ENCODE measurements around the gene PLXNB3.
"Not testable (repeated sequence)": the region's sequence is repeated elsewhere in the genome, so short reads cannot be mapped to it uniquely, and the experiment has no call there.

PLXNB3 gene

DNA sequence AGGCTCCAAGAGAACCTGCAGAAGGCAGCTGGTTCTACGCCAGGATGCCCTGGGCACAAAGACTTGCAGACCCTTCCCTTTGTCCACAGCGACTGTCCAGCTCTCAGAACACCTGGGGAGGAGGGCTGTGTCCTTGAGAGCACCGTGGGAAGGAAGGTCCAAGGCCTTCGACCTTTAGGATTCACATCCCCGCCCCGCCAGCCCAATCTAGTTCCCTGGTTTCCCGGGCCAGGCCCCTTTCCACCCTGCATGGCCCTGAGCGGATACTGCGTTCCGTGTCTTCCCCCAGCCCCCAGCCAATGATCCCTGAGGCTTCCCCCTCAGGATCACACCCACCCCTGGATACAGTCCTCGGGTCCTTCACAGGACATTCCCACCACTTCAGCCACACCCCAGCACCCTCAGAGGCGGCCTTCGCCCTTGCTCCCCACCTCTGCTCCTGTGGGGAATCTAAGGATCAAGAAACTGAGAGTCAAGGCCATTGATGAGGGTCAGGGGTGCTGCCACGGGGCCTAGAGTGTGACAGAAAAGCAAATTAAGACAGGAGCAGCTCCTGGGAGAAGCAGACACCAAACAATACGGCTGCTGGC is 30.3 kb upstream of the PLXNB3 start:
- DNase-seq: no peak

DNA sequence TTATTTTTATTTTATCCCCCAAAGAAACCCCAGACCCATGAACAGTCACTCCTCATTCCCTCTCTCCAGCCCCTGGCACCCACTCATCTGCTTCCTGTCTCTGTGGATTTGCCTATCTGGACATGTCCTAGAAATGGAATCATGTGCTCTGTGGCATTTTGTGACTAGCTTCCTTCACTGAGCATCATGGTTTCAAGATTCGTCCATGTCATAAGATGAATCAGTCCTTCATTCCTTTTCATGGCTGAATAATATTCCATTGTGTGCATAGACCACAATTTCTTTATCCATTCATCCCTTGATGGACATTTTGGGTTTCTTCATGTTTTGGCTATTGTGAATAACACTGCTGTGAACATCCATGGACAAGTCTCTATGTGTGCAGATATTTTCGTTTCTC is 29.2 kb upstream of the PLXNB3 start:
- DNase-seq: no peak

DNA sequence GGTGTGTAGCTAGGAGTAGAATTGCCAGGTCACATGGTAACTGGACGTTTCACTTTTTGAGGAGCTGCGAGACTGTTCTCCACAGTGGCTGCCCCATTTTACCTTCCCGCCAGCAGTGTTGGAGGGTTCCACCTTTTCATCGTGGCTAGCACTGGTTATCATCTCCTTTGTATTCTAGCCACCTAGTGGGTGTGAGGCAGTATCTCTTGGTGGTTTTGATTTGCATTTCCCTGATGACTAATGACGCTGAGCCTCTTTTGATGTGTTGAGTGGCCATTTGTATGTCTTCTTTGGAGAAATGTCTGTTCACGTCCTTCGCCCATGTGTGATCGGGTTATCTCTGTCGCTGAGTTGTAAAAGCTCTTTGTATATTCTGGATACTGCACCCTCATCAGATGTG is 28.8 kb upstream of the PLXNB3 start:
- peak; percentile 31 to 52 for DNase-seq

DNA sequence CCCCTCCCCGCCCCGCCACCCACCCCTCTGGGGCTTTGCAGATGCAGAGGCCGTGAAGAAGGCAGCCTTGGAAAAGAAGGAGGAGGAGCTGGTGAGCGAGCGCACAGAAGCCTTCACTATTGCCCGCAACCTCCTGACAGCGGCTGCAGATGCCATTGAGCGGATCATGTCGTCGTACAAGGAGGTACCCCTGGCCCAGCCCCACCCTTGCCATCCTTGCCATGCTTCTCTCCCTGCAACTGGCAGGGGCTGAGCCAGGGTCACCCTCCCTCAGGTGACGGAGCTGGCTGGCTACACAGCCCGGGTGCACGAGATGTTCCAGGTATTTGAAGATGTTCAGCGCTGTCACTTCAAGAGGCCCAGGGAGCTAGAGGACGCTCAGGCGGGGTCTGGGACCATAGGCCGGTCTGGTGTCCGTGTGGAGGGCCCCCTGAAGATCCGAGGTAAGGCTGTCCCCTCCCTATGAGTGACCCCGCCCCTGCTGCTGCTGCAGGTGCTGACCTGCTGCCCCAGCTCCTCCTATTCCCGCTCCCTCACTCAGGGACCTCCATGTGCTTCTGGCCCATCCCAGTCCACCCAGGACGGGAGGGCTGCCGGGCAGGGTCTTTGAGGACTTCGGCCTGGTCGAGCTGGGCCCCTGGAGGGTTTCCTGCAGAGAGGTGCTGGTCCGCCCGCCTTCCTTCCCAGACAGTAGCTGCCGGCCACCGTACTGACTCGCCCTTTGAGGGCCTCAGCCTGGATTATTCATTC is 27.8 kb upstream of the PLXNB3 start:
- DNase-seq: no peak

DNA sequence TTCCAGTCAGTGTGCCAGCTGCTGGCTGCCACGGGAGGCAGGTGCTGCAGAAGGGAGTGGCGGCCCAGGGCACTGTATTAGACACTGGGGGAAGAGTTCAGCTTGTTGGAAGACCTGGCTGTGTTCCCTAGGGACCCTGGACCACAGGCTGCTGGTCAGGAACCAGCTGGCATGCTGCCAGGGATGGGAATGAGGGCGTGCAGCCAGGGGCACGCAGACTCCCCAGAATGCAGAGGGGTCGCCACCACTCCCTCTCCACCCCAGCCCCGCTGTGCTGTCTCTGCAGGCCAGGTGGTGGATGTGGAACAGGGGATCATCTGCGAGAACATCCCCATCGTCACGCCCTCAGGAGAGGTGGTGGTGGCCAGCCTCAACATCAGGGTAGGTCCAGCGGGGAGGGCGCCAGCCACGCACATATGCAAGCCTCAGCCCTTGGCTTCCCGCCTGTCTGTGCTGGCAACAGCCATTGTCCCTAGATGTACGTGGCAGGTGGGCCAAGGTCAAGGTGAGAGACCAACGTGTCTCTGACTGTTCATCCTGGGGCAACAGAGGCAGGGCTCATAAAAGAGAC is 27.1 kb upstream of the PLXNB3 start:
- no peak for DNase-seq

DNA sequence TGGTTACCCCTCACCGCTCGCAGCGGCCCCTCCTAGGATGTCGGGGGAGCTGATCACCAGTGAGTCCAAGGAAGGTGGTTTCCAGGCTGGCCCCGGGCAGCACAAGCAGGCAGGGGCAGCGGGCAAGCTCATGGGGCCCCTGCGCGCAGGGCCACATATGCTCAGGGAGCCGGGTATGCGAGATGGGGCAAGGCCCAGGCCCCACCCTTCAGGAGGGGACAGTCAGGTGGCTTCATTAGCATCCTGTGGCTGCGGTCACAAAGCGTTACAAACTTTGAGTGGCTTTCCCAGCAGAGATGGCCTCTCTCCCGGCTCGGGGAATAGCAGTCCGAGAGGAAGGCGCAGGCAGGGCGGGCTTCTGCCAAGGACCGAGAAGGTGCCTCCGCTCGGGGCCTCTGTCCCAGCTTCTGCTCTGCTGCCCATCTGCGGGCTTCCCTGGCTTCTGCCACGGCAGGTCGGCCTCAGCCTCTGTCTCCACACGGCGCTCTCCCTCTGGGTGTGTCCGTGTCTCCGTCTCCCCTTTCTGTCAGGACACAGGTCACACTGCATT is 25.9 kb upstream of the PLXNB3 start:
- DNase-seq: no peak

DNA sequence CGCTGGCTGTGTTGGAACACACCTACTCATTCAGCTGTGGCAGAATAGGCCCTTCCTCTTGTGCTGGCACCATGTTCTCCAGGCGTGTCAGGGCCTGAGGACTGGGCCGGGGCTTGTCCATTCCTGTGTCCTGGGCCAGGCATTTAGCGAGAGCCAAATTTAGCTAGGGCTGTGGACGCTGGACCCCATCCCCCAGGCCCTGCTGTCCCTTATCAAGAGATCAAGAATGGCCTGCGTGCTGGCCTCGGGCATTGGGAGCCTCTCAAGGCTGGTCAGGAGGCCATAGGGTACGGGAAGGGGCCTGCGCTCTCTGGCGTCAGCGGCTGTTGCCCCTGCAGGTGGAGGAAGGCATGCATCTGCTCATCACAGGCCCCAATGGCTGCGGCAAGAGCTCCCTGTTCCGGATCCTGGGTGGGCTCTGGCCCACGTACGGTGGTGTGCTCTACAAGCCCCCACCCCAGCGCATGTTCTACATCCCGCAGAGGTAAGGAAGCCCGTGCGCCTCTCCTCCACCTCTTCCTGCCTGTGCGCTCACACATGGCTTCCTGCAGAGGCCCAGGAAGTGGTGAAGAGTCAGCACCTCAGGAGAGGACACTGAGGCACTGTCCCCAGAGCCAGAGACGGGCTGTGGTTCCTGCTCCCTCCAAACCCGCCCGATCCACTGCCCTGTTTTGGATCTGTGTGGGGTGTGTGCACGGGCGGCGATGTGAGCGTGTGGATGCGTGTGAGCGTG is 24.1 kb upstream of the PLXNB3 start:
- DNase-seq: no peak

DNA sequence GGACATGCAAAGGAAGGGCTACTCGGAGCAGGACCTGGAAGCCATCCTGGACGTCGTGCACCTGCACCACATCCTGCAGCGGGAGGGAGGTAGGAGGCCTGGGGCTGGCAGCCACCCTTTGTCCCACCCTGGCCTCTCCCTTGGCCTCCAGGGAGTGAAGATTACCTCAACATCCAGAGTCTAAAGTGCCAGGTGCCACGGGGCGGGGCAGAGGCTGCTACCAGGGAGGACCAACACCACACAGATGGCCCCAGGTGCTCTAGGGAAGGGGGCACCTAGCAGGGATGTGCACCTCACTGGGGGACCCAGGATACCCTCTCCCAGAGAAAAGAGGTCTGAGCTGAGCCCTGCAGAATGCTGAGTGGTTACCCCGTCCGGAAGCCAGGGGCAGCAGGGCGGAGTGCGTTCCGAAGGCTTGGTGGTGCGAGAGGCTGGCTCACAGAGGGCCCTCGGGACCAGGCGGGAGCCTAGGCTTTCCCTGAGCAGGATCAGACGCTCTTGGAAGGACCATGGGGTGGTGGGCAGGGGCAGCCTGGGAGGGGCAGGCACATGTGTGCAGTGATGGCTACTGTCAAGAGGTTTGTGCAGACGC is 23.3 kb upstream of the PLXNB3 start:
- DNase-seq: no peak

DNA sequence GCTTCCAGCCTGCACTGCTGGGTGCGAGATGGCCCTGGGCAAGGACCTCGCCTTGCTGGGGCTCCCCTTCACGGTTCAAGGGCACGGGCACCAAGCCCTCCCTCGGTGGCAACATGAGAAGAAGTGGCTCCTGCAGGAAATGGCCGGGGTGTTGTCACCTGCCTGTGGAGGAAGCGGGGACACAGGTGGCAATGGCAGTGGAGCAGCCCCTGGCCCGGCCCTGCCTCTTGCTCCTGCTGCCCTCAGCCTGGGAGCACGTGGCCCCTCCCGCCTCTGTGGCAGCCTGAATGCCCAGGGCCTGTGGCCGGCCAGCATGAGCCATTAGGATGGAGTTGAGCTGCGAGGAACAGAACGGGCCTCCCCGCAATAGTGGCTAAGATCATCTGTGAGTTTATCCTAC is 22.6 kb upstream of the PLXNB3 start:
- no peak for DNase-seq

DNA sequence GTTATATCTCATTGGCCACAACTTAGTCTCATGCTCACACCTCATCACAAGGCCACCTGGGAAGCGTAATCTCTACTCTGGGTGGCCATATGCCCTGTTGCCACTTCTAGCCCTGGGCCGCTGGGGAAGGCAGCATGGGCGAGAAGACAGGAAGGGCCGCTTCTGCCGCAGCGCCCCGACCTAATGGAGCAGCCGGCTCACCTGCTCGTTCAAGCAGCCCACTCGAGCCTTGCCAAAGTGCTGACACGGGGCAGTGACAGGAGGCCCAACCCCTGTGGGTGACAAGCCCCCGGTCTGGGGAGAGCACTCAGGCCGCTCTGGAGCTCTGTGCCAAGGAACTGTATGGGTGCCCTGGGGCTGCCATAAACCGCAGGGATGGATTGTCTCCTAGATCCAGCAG is 21.9 kb upstream of the PLXNB3 start:
- not testable (repeated sequence) for DNase-seq

DNA sequence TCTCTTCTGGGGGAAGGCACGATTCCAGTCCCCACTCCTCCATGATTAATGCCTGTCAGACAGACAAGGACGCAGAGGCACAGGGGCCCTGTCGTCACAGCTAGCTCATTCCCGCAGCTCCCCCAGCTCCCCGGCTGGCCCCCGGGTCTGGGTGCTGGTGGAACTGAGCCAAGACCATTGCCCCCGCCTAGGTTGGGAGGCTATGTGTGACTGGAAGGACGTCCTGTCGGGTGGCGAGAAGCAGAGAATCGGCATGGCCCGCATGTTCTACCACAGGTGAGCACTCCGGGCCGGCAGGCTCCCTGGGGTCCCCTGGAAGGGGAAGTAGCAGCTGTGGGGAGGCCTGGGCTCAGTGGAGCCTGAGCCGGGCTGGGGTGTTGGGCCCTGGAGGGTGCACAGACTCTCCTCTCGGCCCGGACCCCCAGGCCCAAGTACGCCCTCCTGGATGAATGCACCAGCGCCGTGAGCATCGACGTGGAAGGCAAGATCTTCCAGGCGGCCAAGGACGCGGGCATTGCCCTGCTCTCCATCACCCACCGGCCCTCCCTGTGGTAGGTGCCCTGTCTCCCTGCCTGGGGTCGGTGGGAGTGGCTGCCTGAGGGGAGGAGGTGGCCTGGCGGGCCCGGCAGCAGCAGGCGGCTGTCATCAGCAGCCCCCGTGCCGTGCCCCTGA is 21.1 kb upstream of the PLXNB3 start:
- not testable (repeated sequence) for DNase-seq

DNA sequence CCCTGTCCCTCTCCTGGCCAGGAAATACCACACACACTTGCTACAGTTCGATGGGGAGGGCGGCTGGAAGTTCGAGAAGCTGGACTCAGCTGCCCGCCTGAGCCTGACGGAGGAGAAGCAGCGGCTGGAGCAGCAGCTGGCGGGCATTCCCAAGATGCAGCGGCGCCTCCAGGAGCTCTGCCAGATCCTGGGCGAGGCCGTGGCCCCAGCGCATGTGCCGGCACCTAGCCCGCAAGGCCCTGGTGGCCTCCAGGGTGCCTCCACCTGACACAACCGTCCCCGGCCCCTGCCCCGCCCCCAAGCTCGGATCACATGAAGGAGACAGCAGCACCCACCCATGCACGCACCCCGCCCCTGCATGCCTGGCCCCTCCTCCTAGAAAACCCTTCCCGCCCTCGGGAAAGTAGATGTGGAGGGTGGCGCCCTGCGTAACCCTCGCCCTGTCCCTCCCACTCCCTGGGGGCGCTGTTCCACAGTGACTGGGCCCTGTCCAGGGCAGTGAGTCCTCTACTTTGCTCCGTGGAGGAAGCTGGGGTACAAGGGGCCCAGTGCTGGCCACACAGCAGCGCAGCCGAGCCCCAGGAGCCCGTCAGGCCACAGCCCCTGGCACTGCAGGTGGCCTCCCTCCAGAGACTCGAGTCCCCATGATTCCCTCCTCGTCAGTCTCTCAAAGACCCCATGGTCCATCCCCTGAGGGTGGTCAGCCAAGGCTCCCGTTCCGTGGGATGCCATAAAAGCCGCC is 20.4 kb upstream of the PLXNB3 start:
- peak; percentile 72 to 83 for DNase-seq

DNA sequence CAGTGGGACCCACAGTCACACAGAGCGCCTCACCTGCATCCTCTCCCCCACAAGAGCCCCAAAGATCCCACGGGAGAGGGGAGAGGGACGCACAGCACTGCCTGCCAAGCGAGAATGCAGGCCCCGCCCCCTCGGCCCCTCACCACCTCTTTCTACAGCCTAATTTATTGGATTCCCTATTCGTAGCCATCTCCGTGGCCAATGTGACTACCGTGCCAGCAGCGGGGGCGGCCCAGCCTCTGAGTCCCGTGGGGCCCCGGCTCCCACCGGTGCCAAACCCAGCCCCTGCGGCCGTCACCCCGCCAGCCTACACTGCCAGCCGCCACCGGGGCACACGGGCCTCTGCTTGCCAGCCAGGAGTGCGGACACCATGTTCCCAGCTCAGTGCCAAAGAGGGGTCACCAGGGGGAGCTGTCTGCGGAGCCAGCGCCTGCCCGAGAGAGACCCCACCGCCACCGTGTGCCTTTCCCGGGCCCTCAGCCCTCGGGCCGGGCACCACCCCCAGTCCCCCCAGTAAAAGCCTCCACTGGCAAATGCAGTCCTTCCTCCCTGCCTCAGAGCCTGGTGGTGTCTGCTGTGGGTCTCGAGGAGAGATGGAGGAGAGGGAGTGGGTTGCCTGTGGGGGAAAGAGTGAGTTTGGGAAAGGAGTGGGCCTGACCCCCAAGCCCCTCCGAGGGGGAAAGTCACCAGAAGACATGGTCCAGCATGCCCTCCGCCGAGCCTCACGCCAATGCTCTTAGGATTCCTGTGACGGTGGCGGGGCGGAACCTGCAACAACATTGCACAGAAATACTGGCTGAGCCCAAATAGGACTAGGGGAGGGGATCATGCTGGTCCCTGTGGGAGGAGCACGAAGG is 19.6 kb upstream of the PLXNB3 start:
- peak; percentile 18 to 54 for DNase-seq

DNA sequence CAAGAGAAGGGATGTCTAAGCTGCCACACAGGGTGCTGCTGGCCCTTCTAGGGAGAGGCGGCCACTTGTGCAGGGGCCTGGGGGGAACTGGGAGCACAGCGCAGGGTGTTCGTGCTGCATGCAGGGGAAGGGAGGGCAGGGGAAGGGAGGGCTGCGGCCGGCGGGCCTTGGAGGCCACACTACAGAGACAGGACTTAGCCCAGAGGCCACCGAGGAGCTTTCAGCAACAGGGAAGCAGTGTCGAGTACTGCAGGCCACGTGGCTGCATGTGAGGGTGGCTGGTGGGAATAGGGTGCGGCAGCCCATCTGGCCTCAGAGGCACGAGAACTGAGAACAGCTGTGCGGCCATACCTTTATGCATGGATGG is 19.0 kb upstream of the PLXNB3 start:
- not testable (repeated sequence) for DNase-seq

DNA sequence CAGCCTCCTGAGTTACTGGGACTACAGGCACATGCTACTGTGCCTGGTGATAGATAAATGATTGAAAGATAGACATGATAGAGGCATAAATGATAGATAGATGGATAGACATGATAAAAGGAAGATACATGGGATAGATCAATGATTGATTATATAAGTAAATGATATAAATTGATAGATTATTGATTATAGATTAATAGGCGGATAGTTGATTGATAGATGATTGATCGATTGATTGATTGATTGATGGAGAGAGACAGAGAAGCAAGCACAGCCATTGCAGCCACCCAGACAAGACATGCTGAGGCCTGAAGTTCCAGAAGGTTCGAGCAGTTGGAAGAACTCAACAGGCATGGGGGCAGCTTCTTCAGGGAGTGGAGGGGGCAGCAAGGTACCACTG is 17.7 kb upstream of the PLXNB3 start:
- DNase-seq: no peak

DNA sequence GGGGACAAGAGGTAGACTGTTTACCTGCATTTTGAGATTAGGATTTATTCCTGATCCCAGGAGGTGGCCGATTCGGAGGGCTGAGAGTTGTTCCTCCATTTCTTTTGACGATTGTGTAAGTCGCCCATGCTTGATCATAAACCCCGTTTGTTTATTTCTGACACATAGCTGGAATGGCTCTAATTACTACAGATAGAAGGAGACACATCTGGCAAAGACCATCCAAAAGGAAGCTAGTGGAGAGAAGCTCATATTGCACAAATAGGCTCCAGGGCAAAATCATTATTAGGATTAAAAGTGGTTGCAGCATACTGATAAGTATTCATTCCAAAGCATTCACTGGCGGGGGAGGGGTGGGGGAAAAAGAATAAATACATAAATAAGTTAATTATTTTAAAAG is 17.1 kb upstream of the PLXNB3 start:
- DNase-seq: not testable (repeated sequence)

DNA sequence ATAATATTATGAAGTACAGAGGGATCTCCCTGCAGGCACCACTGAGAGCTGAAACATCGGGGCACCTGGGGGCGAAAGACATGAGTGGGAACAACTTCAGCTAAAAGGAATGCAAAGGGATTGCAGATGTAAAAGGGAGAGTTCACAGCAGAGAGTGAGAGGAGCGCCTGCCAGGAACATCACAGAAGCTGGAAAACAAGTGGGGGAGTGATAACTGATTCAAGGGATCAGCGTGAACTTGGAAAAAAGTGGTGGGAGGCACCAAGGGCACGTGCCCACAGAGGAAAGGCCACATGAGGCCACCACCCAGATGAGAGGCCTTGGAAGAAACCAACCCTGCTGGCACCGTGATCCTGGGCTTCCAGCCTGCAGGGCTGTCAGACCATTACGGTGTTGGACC is 15.0 kb upstream of the PLXNB3 start:
- not testable (repeated sequence) for DNase-seq

DNA sequence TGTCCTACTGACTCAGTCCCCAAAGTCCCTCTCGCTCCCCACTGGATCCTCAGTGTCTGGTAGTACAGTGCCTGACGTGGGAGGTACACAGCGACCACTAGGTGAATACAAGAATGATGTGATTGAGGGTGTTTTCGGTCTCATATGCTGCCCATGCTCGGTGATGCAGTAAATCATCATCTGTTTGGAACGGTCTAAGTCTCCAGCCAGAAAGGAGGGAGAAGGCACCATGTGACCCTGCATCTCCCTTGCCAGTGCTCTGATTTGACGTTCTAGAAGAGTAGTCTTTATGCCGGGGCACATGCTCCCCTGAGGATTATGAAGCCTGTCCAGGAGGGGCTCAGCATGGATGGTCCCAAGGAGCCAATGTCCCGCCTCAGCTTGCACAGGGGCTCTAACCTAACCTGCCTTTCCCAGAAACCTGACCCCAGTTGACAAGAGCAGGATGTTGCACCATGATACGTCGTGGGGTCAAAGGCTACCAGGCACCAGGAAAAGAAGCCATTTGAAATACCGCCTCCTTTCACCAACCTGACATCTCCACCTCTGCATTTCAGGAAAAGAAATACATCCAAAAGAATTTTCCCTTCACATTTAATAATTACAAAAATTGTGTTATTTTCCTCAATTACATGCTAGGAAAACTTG is 13.8 kb upstream of the PLXNB3 start:
- DNase-seq: no peak

DNA sequence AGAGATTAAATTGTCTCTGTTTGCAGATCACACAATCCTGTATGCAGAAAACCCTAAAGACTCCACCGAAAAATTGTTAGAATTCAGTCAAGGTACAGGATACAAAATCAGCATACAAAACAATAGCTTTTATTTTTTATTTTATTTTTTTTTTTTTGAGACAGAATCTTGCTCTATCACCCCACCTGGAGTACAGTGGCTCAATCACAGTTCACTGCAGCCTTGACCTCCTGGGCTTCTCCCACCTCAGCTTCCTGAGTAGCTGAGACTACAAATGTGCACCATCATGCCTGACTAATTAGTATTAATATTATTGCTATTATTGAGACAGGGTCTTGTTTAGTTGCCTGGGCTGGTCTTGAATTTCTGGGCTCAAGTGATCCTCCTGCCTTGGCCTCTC is 8.9 kb upstream of the PLXNB3 start:
- DNase-seq: no peak

DNA sequence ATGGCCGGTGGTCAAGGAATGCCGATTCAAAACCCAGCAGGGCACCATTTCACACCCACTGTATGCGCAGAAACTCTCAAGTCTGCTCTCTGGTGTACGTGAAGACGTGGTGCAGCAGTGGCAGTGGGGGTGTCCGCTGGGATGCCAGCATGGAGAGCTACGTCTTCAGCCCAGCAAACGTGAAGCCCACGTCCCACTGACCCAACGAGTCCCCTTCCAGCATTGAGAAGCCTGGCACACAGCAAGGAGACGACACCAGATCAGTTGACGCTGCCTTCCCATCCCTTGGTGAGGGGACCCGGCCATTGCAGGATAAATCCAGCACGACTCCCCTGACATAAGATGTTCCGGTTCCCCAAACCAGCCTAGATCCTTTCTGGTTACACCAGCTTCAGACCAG is 2.2 kb upstream of the PLXNB3 start:
- DNase-seq: no peak
